Measurements from ENCODE around the gene KYNU. TPM values are rescaled to one million over a fixed set of nuclear protein-coding genes. Genes with fewer than 3 reads are reported as not detected.

Gene KYNU
- total RNA-seq, 6 experiments from 2014 or later = 37.0 to 47.5 (median 40.7) TPM

- no peak for ATAC-seq
- Histone ChIP-seq H3K9me3 (no peaks in the 10 kb centered on the region), H3K27ac (no peak overlapping the region), H3K27me3 (no peaks in the 10 kb centered on the region), H3K36me3 (no peaks in the 10 kb centered on the region), H3K4me3 (no peak overlapping the region), H3K4me1 (no peaks in the 10 kb centered on the region)
- DNase-seq = no peak
- TF ChIP-seq, protein P1, sequence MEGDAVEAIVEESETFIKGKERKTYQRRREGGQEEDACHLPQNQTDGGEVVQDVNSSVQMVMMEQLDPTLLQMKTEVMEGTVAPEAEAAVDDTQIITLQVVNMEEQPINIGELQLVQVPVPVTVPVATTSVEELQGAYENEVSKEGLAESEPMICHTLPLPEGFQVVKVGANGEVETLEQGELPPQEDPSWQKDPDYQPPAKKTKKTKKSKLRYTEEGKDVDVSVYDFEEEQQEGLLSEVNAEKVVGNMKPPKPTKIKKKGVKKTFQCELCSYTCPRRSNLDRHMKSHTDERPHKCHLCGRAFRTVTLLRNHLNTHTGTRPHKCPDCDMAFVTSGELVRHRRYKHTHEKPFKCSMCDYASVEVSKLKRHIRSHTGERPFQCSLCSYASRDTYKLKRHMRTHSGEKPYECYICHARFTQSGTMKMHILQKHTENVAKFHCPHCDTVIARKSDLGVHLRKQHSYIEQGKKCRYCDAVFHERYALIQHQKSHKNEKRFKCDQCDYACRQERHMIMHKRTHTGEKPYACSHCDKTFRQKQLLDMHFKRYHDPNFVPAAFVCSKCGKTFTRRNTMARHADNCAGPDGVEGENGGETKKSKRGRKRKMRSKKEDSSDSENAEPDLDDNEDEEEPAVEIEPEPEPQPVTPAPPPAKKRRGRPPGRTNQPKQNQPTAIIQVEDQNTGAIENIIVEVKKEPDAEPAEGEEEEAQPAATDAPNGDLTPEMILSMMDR (IDR thresholded peaks at IDR 0.05) = no peak
- no peak for TF ChIP-seq POLR2A (IDR thresholded peaks at IDR 0.05)
- intact Hi-C loops (cut with DNase I) = no loop called here
- 85% methylated on average over 4 of the region's 4 CpGs for WGBS (ENCODE audit: insufficient coverage, low coverage, low lambda C conversion rate, missing lambda C conversion rate)
These were observed 115.4 kb downstream of the KYNU start for GRCh38 chr2:142992840-142993239.

GRCh38 chr2:142993771-142994170, 116.3 kb downstream of the KYNU start:
- no peak for ATAC-seq
- H3K4me1 ChIP-seq = no peaks in the 10 kb centered on the region
- H3K4me3 ChIP-seq = no peak overlapping the region
- 58% methylated on average over 2 of the region's 2 CpGs for WGBS (ENCODE audit: insufficient coverage, low coverage, low lambda C conversion rate, missing lambda C conversion rate)
- H3K36me3 ChIP-seq = no peaks in the 10 kb centered on the region
- intact Hi-C loops (cut with DNase I) = no loop called here
- H3K27ac ChIP-seq = no peak overlapping the region
- TF ChIP-seq, protein P1 (IDR thresholded peaks at IDR 0.05) = no peak
- no peak for TF ChIP-seq POLR2A (IDR thresholded peaks at IDR 0.05)
- DNase-seq = no peak
- no peaks in the 10 kb centered on the region for H3K9me3 ChIP-seq
- no peaks in the 10 kb centered on the region for H3K27me3 ChIP-seq

- 95% methylated on average over 2 of the region's 2 CpGs for WGBS (ENCODE audit: insufficient coverage, low coverage, low lambda C conversion rate, missing lambda C conversion rate)
- H3K27me3 ChIP-seq = no peaks in the 10 kb centered on the region
- H3K4me3 ChIP-seq = no peak overlapping the region
- no peaks in the 10 kb centered on the region for H3K9me3 ChIP-seq
- DNase-seq (no peak), ATAC-seq (no peak)
- H3K27ac ChIP-seq = no peak overlapping the region
- H3K4me1 ChIP-seq = no peaks in the 10 kb centered on the region
- no peaks in the 10 kb centered on the region for H3K36me3 ChIP-seq
- intact Hi-C loops (cut with DNase I) = no loop called here
- no peak for TF ChIP-seq POLR2A (IDR thresholded peaks at IDR 0.05)
- TF ChIP-seq, protein P1 (IDR thresholded peaks at IDR 0.05) = no peak
These were observed 117.2 kb downstream of the KYNU start for GRCh38 chr2:142994665-142995064.

GRCh38 chr2:142997231-142997630, 119.8 kb downstream of the KYNU start:
- ATAC-seq (no peak), DNase-seq (no peak)

More at GRCh38 chr2:142997231-142997630, 119.8 kb downstream of the KYNU start:
- H3K4me3 ChIP-seq = no peak overlapping the region
- intact Hi-C loops (cut with DNase I) = no loop called here
- H3K27me3 ChIP-seq = no peaks in the 10 kb centered on the region
- TF ChIP-seq POLR2A (IDR thresholded peaks at IDR 0.05) = no peak
- TF ChIP-seq, protein P1 (IDR thresholded peaks at IDR 0.05) = no peak
- 65% methylated on average over 1 of the region's 1 CpG for whole genome bisulfite sequencing (ENCODE audit: insufficient coverage, low coverage, low lambda C conversion rate, missing lambda C conversion rate)
- H3K27ac ChIP-seq = no peak overlapping the region
- H3K9me3 ChIP-seq = no peaks in the 10 kb centered on the region
- no peaks in the 10 kb centered on the region for H3K36me3 ChIP-seq
- H3K4me1 ChIP-seq = no peaks in the 10 kb centered on the region
